SK-N-MC (cell line): ENCODE results near the gene PRR35.
"Not testable (repeated sequence)": the region's sequence is repeated elsewhere in the genome, so short reads cannot be mapped to it uniquely, and the experiment has no call there.

ENCODE experiments used
- EZH2 ChIP-seq: fragments of 200-600 bp; sonication (generic); IDR thresholded peaks from one replicate; pipeline ENCODE4 v1.6.1; 2017; ENCODE audit warnings: antibody characterized with exemption
- FOXP2 ChIP-seq: optimal IDR thresholded peaks from 2 replicates; pipeline ENCODE3; 2011; ENCODE audit warnings: mild to moderate bottlenecking, moderate library complexity; ENCODE audit not compliant: insufficient read depth; ENCODE audit errors: extremely low read length, control extremely low read depth
- POLR2AphosphoS5 ChIP-seq: IDR thresholded peaks from 2 replicates; pipeline ENCODE4 v1.6.1; 2012; ENCODE audit warnings: mild to moderate bottlenecking, low read depth, low read length, borderline replicate concordance

DNA sequence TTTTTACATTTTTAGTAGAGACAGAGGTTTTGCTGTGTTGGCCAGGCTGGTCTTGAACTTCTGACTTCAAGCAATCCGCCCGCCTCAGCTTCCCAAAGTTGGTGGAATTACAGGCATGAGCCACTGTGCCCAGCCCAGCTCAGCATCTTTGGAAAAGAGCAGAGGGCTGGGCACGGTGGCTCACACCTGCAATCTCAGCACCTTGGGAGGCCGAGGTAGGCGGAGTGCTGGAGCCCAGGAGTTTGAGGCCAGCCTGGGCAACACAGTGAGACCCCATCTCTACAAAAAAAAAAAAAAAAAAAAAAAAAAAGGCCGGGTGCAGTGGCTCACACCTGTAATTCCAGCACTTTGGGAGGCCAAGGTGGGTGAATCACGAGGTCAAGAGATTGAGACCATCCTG, 37.5 kb downstream of the PRR35 start:
- TF ChIP-seq POLR2AphosphoS5, EZH2, FOXP2: not testable (repeated sequence)
